ENCODE data around the gene SETD1B. TPM values are rescaled to one million over a fixed set of nuclear protein-coding genes. Genes with fewer than 3 reads are reported as not detected.

SETD1B gene
- polyA plus RNA-seq, 4 donors, result 3.6 to 13.0 (median 6.6) TPM

- Histone ChIP-seq H3K27me3 (ENCODE audit: control insufficient read depth in 3 of 3, insufficient read depth in 3 of 3, low read length in 3 of 3) (no peaks in the 10 kb centered on the region), H3K4me3 (ENCODE audit: low read depth in 1 of 3, low read length in 3 of 3) (peak overlapping the region; percentile 71 to 99 (median 97)), H3K27ac (ENCODE audit: low read depth in 1 of 3, low read length in 2 of 3) (peak overlapping the region; percentile 99 to 100 (median 100)), H3K4me1 (ENCODE audit: control insufficient read depth in 3 of 3, insufficient read depth in 2 of 3, low read depth in 1 of 3, low read length in 2 of 3) (peaks cover under 1 to 38% (median 13%) of the 10 kb centered on the region in 3 donors), H3K9me3 (ENCODE audit: control insufficient read depth in 2 of 2, insufficient read depth in 1 of 2, low read depth in 1 of 2, low read length in 1 of 2) (no peaks in the 10 kb centered on the region), H3K36me3 (ENCODE audit: control insufficient read depth in 3 of 3, insufficient read depth in 2 of 3, low read depth in 1 of 3, low read length in 3 of 3) (peaks cover 0 to 39% (median 2%) of the 10 kb centered on the region in 3 donors)
- no peak for FAIRE-seq
- peak; percentile 45 to 55 for DNase-seq
- WGBS, 3 donors, result 0 to 2% (median 1%) methylated on average over 18 of the region's 18 CpGs
Observed at GRCh38 chr12:121801595-121802484, 2.0 kb upstream of the SETD1B start.

- WGBS, 3 donors, result 0% methylated on average over 1 of the region's 1 CpG
- Histone ChIP-seq H3K27me3 (ENCODE audit: control insufficient read depth in 3 of 3, insufficient read depth in 3 of 3, low read length in 3 of 3) (no peaks in the 10 kb centered on the region), H3K4me3 (ENCODE audit: low read depth in 1 of 3, low read length in 3 of 3) (peak overlapping the region; percentile 42 to 97 (median 71)), H3K27ac (ENCODE audit: low read depth in 1 of 3, low read length in 2 of 3) (peak overlapping the region; percentile 98 to 100 (median 100)), H3K4me1 (ENCODE audit: control insufficient read depth in 3 of 3, insufficient read depth in 2 of 3, low read depth in 1 of 3, low read length in 2 of 3) (peaks cover 3 to 38% (median 18%) of the 10 kb centered on the region in 3 donors), H3K36me3 (ENCODE audit: control insufficient read depth in 3 of 3, insufficient read depth in 2 of 3, low read depth in 1 of 3, low read length in 3 of 3) (peaks cover 0 to 39% (median 2%) of the 10 kb centered on the region in 3 donors), H3K9me3 (ENCODE audit: control insufficient read depth in 2 of 2, insufficient read depth in 1 of 2, low read depth in 1 of 2, low read length in 1 of 2) (no peaks in the 10 kb centered on the region)
- DNase-seq (no peak), FAIRE-seq (no peak)
Observed at GRCh38 chr12:121802485-121802842, 1.3 kb upstream of the SETD1B start.

GRCh38 chr12:121802843-121803698 is 738 bp upstream of the SETD1B start:
- 0 to 1% (median 1%) methylated on average over 51 to 65 of the region's 65 CpGs for WGBS, 3 donors
- FAIRE-seq (no peak), DNase-seq (peak; percentile 93 to 96)

GRCh38 chr12:121804417-121805111 is 755 bp downstream of the SETD1B start:
- H3K36me3 ChIP-seq (ENCODE audit: control insufficient read depth in 3 of 3, insufficient read depth in 2 of 3, low read depth in 1 of 3, low read length in 3 of 3), result peaks cover under 1 to 40% (median 4%) of the 10 kb centered on the region in 3 donors
- peak overlapping the region; percentile 88 to 100 (median 98) for H3K27ac ChIP-seq (ENCODE audit: low read depth in 1 of 3, low read length in 2 of 3)
- H3K9me3 ChIP-seq (ENCODE audit: control insufficient read depth in 2 of 2, insufficient read depth in 1 of 2, low read depth in 1 of 2, low read length in 1 of 2), result no peaks in the 10 kb centered on the region
- peak overlapping the region; percentile 68 to 98 (median 97) for H3K4me3 ChIP-seq (ENCODE audit: low read depth in 1 of 3, low read length in 3 of 3)
- H3K27me3 ChIP-seq (ENCODE audit: control insufficient read depth in 3 of 3, insufficient read depth in 3 of 3, low read length in 3 of 3), result no peaks in the 10 kb centered on the region
- H3K4me1 ChIP-seq (ENCODE audit: control insufficient read depth in 3 of 3, insufficient read depth in 2 of 3, low read depth in 1 of 3, low read length in 2 of 3), result peaks cover 3 to 20% (median 12%) of the 10 kb centered on the region in 3 donors
- DNase-seq (peak; percentile 34 to 79), FAIRE-seq (no peak)
- WGBS, 3 donors, result 0 to 1% (median 1%) methylated on average over 38 to 63 of the region's 63 CpGs

More at GRCh38 chr12:121802843-121803698, 738 bp upstream of the SETD1B start:
- no peaks in the 10 kb centered on the region for H3K27me3 ChIP-seq (ENCODE audit: control insufficient read depth in 3 of 3, insufficient read depth in 3 of 3, low read length in 3 of 3)
- peak overlapping the region; percentile 71 to 98 (median 97) for H3K4me3 ChIP-seq (ENCODE audit: low read depth in 1 of 3, low read length in 3 of 3)
- H3K9me3 ChIP-seq (ENCODE audit: control insufficient read depth in 2 of 2, insufficient read depth in 1 of 2, low read depth in 1 of 2, low read length in 1 of 2), result no peaks in the 10 kb centered on the region
- H3K4me1 ChIP-seq (ENCODE audit: control insufficient read depth in 3 of 3, insufficient read depth in 2 of 3, low read depth in 1 of 3, low read length in 2 of 3), result peaks cover 3 to 34% (median 20%) of the 10 kb centered on the region in 3 donors
- peaks cover 2 to 39% (median 2%) of the 10 kb centered on the region in 3 donors for H3K36me3 ChIP-seq (ENCODE audit: control insufficient read depth in 3 of 3, insufficient read depth in 2 of 3, low read depth in 1 of 3, low read length in 3 of 3)
- peak overlapping the region; percentile 98 to 100 (median 100) for H3K27ac ChIP-seq (ENCODE audit: low read depth in 1 of 3, low read length in 2 of 3)

- no peaks in the 10 kb centered on the region for H3K27me3 ChIP-seq (ENCODE audit: control insufficient read depth in 3 of 3, insufficient read depth in 3 of 3, low read length in 3 of 3)
- DNase-seq (peak in 1 of 2 donors; percentile 63), FAIRE-seq (no peak)
- no peaks in the 10 kb centered on the region for H3K9me3 ChIP-seq (ENCODE audit: control insufficient read depth in 2 of 2, insufficient read depth in 1 of 2, low read depth in 1 of 2, low read length in 1 of 2)
- 1 to 2% (median 1%) methylated on average over 40 to 45 of the region's 45 CpGs for WGBS, 3 donors
- H3K4me1 ChIP-seq (ENCODE audit: control insufficient read depth in 3 of 3, insufficient read depth in 2 of 3, low read depth in 1 of 3, low read length in 2 of 3), result peaks cover 3 to 21% (median 12%) of the 10 kb centered on the region in 3 donors
- peak overlapping the region; percentile 68 to 98 (median 97) for H3K4me3 ChIP-seq (ENCODE audit: low read depth in 1 of 3, low read length in 3 of 3)
- peaks cover 8 to 46% (median 11%) of the 10 kb centered on the region in 3 donors for H3K36me3 ChIP-seq (ENCODE audit: control insufficient read depth in 3 of 3, insufficient read depth in 2 of 3, low read depth in 1 of 3, low read length in 3 of 3)
- H3K27ac ChIP-seq (ENCODE audit: low read depth in 1 of 3, low read length in 2 of 3), result peak overlapping the region; percentile 88 to 100 (median 98)
Observed at GRCh38 chr12:121805171-121806008, 1.6 kb downstream of the SETD1B start.

GRCh38 chr12:121806009-121806545 is 2.3 kb downstream of the SETD1B start:
- DNase-seq, result peak in 1 of 2 donors; percentile 43

More at GRCh38 chr12:121806009-121806545, 2.3 kb downstream of the SETD1B start:
- FAIRE-seq, result no peak
- Histone ChIP-seq H3K27ac (ENCODE audit: low read depth in 1 of 3, low read length in 2 of 3) (peak overlapping the region; percentile 5 to 62 (median 56)), H3K4me1 (ENCODE audit: control insufficient read depth in 3 of 3, insufficient read depth in 2 of 3, low read depth in 1 of 3, low read length in 2 of 3) (peaks cover 3 to 28% (median 12%) of the 10 kb centered on the region in 3 donors), H3K27me3 (ENCODE audit: control insufficient read depth in 3 of 3, insufficient read depth in 3 of 3, low read length in 3 of 3) (no peaks in the 10 kb centered on the region), H3K9me3 (ENCODE audit: control insufficient read depth in 2 of 2, insufficient read depth in 1 of 2, low read depth in 1 of 2, low read length in 1 of 2) (no peaks in the 10 kb centered on the region), H3K36me3 (ENCODE audit: control insufficient read depth in 3 of 3, insufficient read depth in 2 of 3, low read depth in 1 of 3, low read length in 3 of 3) (peaks cover 9 to 53% (median 14%) of the 10 kb centered on the region in 3 donors), H3K4me3 (ENCODE audit: low read depth in 1 of 3, low read length in 3 of 3) (peak overlapping the region; percentile 9 to 97 (median 68))
- 1 to 4% (median 1%) methylated on average over 12 to 16 of the region's 16 CpGs for WGBS, 3 donors

Data from small intestine (tissue), 7 donors.